ENCODE data around the gene HOXC4.

Gene HOXC4

DNA sequence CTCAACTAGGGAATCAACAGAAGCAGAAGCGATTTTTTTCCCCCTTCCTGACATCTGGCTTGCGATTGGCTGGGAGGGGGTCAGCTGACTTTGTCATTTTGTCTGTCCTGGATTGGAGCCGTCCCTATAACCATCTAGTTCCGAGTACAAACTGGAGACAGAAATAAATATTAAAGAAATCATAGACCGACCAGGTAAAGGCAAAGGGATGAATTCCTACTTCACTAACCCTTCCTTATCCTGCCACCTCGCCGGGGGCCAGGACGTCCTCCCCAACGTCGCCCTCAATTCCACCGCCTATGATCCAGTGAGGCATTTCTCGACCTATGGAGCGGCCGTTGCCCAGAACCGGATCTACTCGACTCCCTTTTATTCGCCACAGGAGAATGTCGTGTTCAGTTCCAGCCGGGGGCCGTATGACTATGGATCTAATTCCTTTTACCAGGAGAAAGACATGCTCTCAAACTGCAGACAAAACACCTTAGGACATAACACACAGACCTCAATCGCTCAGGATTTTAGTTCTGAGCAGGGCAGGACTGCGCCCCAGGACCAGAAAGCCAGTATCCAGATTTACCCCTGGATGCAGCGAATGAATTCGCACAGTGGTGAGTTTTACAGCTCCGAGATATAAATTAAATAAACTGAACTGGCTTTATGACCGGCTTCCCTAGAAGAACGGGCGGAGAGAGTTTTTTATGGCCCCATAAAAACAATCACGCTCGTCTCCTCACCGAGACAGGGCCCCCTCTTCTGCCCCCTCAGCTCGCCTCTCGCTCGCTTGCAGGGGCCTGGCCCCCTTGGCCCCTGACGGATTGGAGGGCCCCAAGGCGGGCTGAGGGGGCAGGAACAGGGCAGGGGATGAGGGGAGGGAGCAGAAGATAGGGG, 25.1 kb upstream of the HOXC4 start, which contains the start of gene HOXC6 (continued):
- TF ChIP-seq, protein P1, sequence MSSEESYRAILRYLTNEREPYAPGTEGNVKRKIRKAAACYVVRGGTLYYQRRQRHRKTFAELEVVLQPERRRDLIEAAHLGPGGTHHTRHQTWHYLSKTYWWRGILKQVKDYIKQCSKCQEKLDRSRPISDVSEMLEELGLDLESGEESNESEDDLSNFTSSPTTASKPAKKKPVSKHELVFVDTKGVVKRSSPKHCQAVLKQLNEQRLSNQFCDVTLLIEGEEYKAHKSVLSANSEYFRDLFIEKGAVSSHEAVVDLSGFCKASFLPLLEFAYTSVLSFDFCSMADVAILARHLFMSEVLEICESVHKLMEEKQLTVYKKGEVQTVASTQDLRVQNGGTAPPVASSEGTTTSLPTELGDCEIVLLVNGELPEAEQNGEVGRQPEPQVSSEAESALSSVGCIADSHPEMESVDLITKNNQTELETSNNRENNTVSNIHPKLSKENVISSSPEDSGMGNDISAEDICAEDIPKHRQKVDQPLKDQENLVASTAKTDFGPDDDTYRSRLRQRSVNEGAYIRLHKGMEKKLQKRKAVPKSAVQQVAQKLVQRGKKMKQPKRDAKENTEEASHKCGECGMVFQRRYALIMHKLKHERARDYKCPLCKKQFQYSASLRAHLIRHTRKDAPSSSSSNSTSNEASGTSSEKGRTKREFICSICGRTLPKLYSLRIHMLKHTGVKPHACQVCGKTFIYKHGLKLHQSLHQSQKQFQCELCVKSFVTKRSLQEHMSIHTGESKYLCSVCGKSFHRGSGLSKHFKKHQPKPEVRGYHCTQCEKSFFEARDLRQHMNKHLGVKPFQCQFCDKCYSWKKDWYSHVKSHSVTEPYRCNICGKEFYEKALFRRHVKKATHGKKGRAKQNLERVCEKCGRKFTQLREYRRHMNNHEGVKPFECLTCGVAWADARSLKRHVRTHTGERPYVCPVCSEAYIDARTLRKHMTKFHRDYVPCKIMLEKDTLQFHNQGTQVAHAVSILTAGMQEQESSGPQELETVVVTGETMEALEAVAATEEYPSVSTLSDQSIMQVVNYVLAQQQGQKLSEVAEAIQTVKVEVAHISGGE (tag by site-specific recombination; conservative IDR thresholded peaks at IDR 0.05; ENCODE audit: low read depth): peak; percentile 25; the same call in 1 of the 2 replicates
- peak; percentile 75 for TF ChIP-seq HIC1 (tag by site-specific recombination; IDR thresholded peaks at IDR 0.05)
- peak; percentile 92 for TF ChIP-seq ZBTB20 (tag by site-specific recombination; IDR thresholded peaks at IDR 0.05)
- TF ChIP-seq OSR2 (tag by site-specific recombination; IDR thresholded peaks at IDR 0.05): peak; percentile 93
- no peak for TF ChIP-seq ZNF280C (tag by site-specific recombination; IDR thresholded peaks at IDR 0.05)
- no peak for TF ChIP-seq ZNF148 (tag by site-specific recombination; IDR thresholded peaks at IDR 0.05; ENCODE audit: borderline replicate concordance)
- TF ChIP-seq ZBTB44 (tag by site-specific recombination; IDR thresholded peaks at IDR 0.05): peak; percentile 81; the same call in 1 of the 2 replicates
- TF ChIP-seq ZNF621 (tag by site-specific recombination; IDR thresholded peaks at IDR 0.05): no peak
- TF ChIP-seq GLI4 (tag by site-specific recombination; IDR thresholded peaks at IDR 0.05): no peak
- TF ChIP-seq YY2 (tag by site-specific recombination; IDR thresholded peaks at IDR 0.05): no peak
- peak; percentile 66 for TF ChIP-seq SP7 (tag by site-specific recombination; IDR thresholded peaks at IDR 0.05)
- TF ChIP-seq PATZ1 (tag by site-specific recombination; IDR thresholded peaks at IDR 0.05): peak; percentile 94
- no peak for TF ChIP-seq BCL11B (tag by site-specific recombination; IDR thresholded peaks at IDR 0.05; ENCODE audit: low read depth)
- peak; percentile 97 for TF ChIP-seq ZNF596 (tag by site-specific recombination; IDR thresholded peaks at IDR 0.05)
- peak; percentile 30; the same call in 1 of the 2 replicates for TF ChIP-seq ZNF501 (tag by site-specific recombination; IDR thresholded peaks at IDR 0.05)
- no peak for TF ChIP-seq ZNF19 (tag by site-specific recombination; IDR thresholded peaks at IDR 0.05; ENCODE audit: low read depth)
- TF ChIP-seq, protein P2, sequence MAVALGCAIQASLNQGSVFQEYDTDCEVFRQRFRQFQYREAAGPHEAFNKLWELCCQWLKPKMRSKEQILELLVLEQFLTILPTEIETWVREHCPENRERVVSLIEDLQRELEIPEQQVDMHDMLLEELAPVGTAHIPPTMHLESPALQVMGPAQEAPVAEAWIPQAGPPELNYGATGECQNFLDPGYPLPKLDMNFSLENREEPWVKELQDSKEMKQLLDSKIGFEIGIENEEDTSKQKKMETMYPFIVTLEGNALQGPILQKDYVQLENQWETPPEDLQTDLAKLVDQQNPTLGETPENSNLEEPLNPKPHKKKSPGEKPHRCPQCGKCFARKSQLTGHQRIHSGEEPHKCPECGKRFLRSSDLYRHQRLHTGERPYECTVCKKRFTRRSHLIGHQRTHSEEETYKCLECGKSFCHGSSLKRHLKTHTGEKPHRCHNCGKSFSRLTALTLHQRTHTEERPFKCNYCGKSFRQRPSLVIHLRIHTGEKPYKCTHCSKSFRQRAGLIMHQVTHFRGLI (tag by site-specific recombination; IDR thresholded peaks at IDR 0.05): 0 out of 2 replicates have a peak, but pooled peaks have one; percentile 19
- peak; percentile 59; the same call in 1 of the 2 replicates for TF ChIP-seq ZNF610 (tag by site-specific recombination; IDR thresholded peaks at IDR 0.05; ENCODE audit: borderline replicate concordance)
- TF ChIP-seq, protein P3, sequence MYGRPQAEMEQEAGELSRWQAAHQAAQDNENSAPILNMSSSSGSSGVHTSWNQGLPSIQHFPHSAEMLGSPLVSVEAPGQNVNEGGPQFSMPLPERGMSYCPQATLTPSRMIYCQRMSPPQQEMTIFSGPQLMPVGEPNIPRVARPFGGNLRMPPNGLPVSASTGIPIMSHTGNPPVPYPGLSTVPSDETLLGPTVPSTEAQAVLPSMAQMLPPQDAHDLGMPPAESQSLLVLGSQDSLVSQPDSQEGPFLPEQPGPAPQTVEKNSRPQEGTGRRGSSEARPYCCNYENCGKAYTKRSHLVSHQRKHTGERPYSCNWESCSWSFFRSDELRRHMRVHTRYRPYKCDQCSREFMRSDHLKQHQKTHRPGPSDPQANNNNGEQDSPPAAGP (tag by site-specific recombination; IDR thresholded peaks at IDR 0.05): no peak
- TF ChIP-seq ZNF350 (tag by site-specific recombination; IDR thresholded peaks at IDR 0.05): no peak

Data from HEK293 (cell line).